WTC11 (cell line): ENCODE measurements around the gene GADL1. TPM values are rescaled to one million over a fixed set of nuclear protein-coding genes. Genes with fewer than 3 reads are reported as not detected.
A peak's percentile ranks its signal among the peaks of the same experiment; 100 is the strongest.

ENCODE experiments used
- ATAC-seq: fragments of 200-7000 bp; cut with Tn5 transposase; 2 replicates; pipeline ENCODE4 v1.10.0; 2021; ENCODE audit warnings: mild to moderate bottlenecking, moderate library complexity
- CTCF ChIA-PET: fragments of 300-600 bp; sonication (Branson Sonifier 250); formaldehyde crosslinking; loops from one replicate; lab custom pipeline; 2021; ENCODE audit warnings: antibody characterized with exemption; lab: Charles Lee
- POLR2A ChIA-PET: fragments of 350-600 bp; sonication (Branson Sonifier 250); formaldehyde crosslinking; loops from one replicate; lab custom pipeline; 2021; ENCODE audit warnings: antibody characterized with exemption; lab: Charles Lee
- DNase-seq: peaks from one replicate; pipeline ENCODE4 v3.0.0; 2021; ENCODE audit warnings: low spot score
- H3K27ac Mint-ChIP-seq: 2 replicates; pipeline ENCODE4 v1.8.0; 2021; ENCODE audit warnings: mixed read lengths
- H3K27me3 Mint-ChIP-seq: 2 replicates; pipeline ENCODE4 v1.8.0; 2021; ENCODE audit warnings: low read depth, mild to moderate bottlenecking, moderate library complexity, mixed read lengths
- H3K36me3 Mint-ChIP-seq: 2 replicates; pipeline ENCODE4 v1.8.0; 2021; ENCODE audit warnings: mixed read lengths
- H3K4me1 Mint-ChIP-seq: 2 replicates; pipeline ENCODE4 v1.8.0; 2022; ENCODE audit warnings: mixed read lengths
- H3K4me3 Mint-ChIP-seq: 2 replicates; pipeline ENCODE4 v1.8.0; 2021; ENCODE audit warnings: mild to moderate bottlenecking, moderate library complexity, mixed read lengths
- H3K9me3 Mint-ChIP-seq: 2 replicates; pipeline ENCODE4 v1.8.0; 2021; ENCODE audit warnings: mixed read lengths
- ATF1 ChIP-seq: sonication (generic); formaldehyde crosslinking; IDR thresholded peaks from 2 replicates; pipeline ENCODE4 v1.8.1; 2023; ENCODE audit warnings: mild to moderate bottlenecking, moderate library complexity, missing genetic modification reagents
- ATF2 ChIP-seq: sonication (generic); formaldehyde crosslinking; IDR thresholded peaks from 2 replicates; pipeline ENCODE4 v1.8.1; 2022; ENCODE audit warnings: low read depth, missing genetic modification reagents, borderline replicate concordance
- E2F1 ChIP-seq: sonication (generic); formaldehyde crosslinking; IDR thresholded peaks from 2 replicates; pipeline ENCODE4 v1.8.0; 2022; ENCODE audit warnings: mild to moderate bottlenecking, missing genetic modification reagents
- ELF4 ChIP-seq: sonication (generic); formaldehyde crosslinking; IDR thresholded peaks from 2 replicates; pipeline ENCODE4 v1.8.1; 2022; ENCODE audit warnings: low read depth, mild to moderate bottlenecking, moderate library complexity, missing genetic modification reagents
- EMX1 ChIP-seq: fragments of 250-450 bp; sonication (Bioruptor Pico); IDR thresholded peaks from 2 replicates; pipeline ENCODE4 v1.8.0; 2021; ENCODE audit warnings: mild to moderate bottlenecking
- ETV6 ChIP-seq: sonication (generic); formaldehyde crosslinking; IDR thresholded peaks from 2 replicates; pipeline ENCODE4 v1.8.1; 2022; ENCODE audit warnings: mild to moderate bottlenecking, missing genetic modification reagents
- FOXJ3 ChIP-seq: sonication (generic); formaldehyde crosslinking; IDR thresholded peaks from 2 replicates; pipeline ENCODE4 v1.9.0; 2021; ENCODE audit warnings: missing genetic modification reagents, mild to moderate bottlenecking, borderline replicate concordance
- HMGA2 ChIP-seq: fragments of 250-450 bp; sonication (Bioruptor Pico); IDR thresholded peaks from 2 replicates; pipeline ENCODE4 v1.4.0; 2021; ENCODE audit warnings: mild to moderate bottlenecking, moderate library complexity
- IRF1 ChIP-seq: sonication (generic); formaldehyde crosslinking; IDR thresholded peaks from 2 replicates; pipeline ENCODE4 v1.8.0; 2023; ENCODE audit warnings: missing genetic modification reagents
- NFYB ChIP-seq: sonication (generic); formaldehyde crosslinking; conservative IDR thresholded peaks from 2 replicates; pipeline ENCODE4 v1.8.0; 2022; ENCODE audit warnings: low read depth, missing genetic modification reagents
- NR2C2 ChIP-seq: sonication (generic); formaldehyde crosslinking; IDR thresholded peaks from 2 replicates; pipeline ENCODE4 v1.8.0; 2022; ENCODE audit warnings: mild to moderate bottlenecking, missing genetic modification reagents
- NR3C1 ChIP-seq: sonication (generic); formaldehyde crosslinking; conservative IDR thresholded peaks from 2 replicates; pipeline ENCODE4 v1.8.1; 2023; ENCODE audit warnings: low read depth, mild to moderate bottlenecking, missing genetic modification reagents
- OVOL2 ChIP-seq: fragments of 250-450 bp; sonication (Bioruptor Pico); IDR thresholded peaks from 2 replicates; pipeline ENCODE4 v1.9.0; 2021; ENCODE audit warnings: mild to moderate bottlenecking, borderline replicate concordance
- RELA ChIP-seq: sonication (generic); formaldehyde crosslinking; IDR thresholded peaks from 2 replicates; pipeline ENCODE4 v1.8.1; 2022; ENCODE audit warnings: missing genetic modification reagents, mild to moderate bottlenecking, borderline replicate concordance
- SP1 ChIP-seq: sonication (generic); formaldehyde crosslinking; conservative IDR thresholded peaks from 2 replicates; pipeline ENCODE4 v1.8.1; 2022; ENCODE audit warnings: missing genetic modification reagents
- TEAD1 ChIP-seq: sonication (generic); formaldehyde crosslinking; IDR thresholded peaks from 2 replicates; pipeline ENCODE4 v1.8.0; 2022; ENCODE audit warnings: mild to moderate bottlenecking, missing genetic modification reagents
- TEAD4 ChIP-seq: sonication (generic); formaldehyde crosslinking; IDR thresholded peaks from 2 replicates; pipeline ENCODE4 v1.8.0; 2022; ENCODE audit warnings: mild to moderate bottlenecking, missing genetic modification reagents
- ZBTB21 ChIP-seq: sonication (generic); formaldehyde crosslinking; IDR thresholded peaks from 2 replicates; pipeline ENCODE4 v1.8.1; 2023; ENCODE audit warnings: mild to moderate bottlenecking, missing genetic modification reagents, borderline replicate concordance
- ZNF121 ChIP-seq: sonication (generic); formaldehyde crosslinking; IDR thresholded peaks from 2 replicates; pipeline ENCODE4 v1.8.0; 2023; ENCODE audit warnings: missing genetic modification reagents
- ZNF138 ChIP-seq: sonication (generic); formaldehyde crosslinking; conservative IDR thresholded peaks from 2 replicates; pipeline ENCODE4 v1.8.1; 2022; ENCODE audit warnings: mild to moderate bottlenecking, moderate library complexity, missing genetic modification reagents
- ZNF219 ChIP-seq: sonication (generic); formaldehyde crosslinking; IDR thresholded peaks from 2 replicates; pipeline ENCODE4 v1.8.0; 2023; ENCODE audit warnings: missing genetic modification reagents, mild to moderate bottlenecking, borderline replicate concordance
- total RNA-seq: library from RNA; stranded (reverse); gene quantifications from 3 replicates; pipeline ENCODE4 v1.2.3, GENCODE V29; 2021
- TF ChIP-seq, protein P1 (sequence below): fragments of 250-450 bp; sonication (Bioruptor Pico); IDR thresholded peaks from 2 replicates; pipeline ENCODE4 v1.9.0; 2021; ENCODE audit warnings: moderate library complexity, mild to moderate bottlenecking, inconsistent platforms, borderline replicate concordance
- TF ChIP-seq, protein P2 (sequence below): sonication (generic); formaldehyde crosslinking; IDR thresholded peaks from 2 replicates; pipeline ENCODE4 v1.8.0; 2022; ENCODE audit warnings: mild to moderate bottlenecking, missing genetic modification reagents
- TF ChIP-seq, protein P3 (sequence below): sonication (generic); formaldehyde crosslinking; IDR thresholded peaks from 2 replicates; pipeline ENCODE4 v1.8.1; 2022; ENCODE audit warnings: mild to moderate bottlenecking, moderate library complexity, missing genetic modification reagents

The GADL1 gene
- total RNA-seq, 1 experiment from 2014 or later: 0.15 TPM

GRCh38 chr3:30688776-30689641, 205.5 kb downstream of the GADL1 start:
- H3K4me1 Mint-ChIP-seq: peaks cover 40% of the 10 kb centered on the region
- no peak for TF ChIP-seq IRF1 (CRISPR knock-in tag)
- TF ChIP-seq, protein P1, sequence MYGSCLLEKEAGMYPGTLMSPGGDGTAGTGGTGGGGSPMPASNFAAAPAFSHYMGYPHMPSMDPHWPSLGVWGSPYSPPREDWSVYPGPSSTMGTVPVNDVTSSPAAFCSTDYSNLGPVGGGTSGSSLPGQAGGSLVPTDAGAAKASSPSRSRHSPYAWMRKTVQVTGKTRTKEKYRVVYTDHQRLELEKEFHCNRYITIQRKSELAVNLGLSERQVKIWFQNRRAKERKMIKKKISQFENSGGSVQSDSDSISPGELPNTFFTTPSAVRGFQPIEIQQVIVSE: no peak
- no peak for TF ChIP-seq EMX1
- no peak for TF ChIP-seq ATF1 (CRISPR knock-in tag)
- no peak for TF ChIP-seq SP1 (CRISPR knock-in tag)
- TF ChIP-seq ETV6 (CRISPR knock-in tag): no peak
- no peak for TF ChIP-seq TEAD1 (CRISPR knock-in tag)
- no peak for TF ChIP-seq E2F1 (CRISPR knock-in tag)
- no peak for TF ChIP-seq HMGA2 (CRISPR knock-in tag)
- TF ChIP-seq NR3C1: no peak
- no peak for TF ChIP-seq ATF2
- TF ChIP-seq NFYB (CRISPR knock-in tag): no peak
- TF ChIP-seq, protein P2, sequence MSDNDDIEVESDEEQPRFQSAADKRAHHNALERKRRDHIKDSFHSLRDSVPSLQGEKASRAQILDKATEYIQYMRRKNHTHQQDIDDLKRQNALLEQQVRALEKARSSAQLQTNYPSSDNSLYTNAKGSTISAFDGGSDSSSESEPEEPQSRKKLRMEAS (CRISPR knock-in tag): no peak
- TF ChIP-seq FOXJ3 (CRISPR knock-in tag): no peak
- TF ChIP-seq, protein P3, sequence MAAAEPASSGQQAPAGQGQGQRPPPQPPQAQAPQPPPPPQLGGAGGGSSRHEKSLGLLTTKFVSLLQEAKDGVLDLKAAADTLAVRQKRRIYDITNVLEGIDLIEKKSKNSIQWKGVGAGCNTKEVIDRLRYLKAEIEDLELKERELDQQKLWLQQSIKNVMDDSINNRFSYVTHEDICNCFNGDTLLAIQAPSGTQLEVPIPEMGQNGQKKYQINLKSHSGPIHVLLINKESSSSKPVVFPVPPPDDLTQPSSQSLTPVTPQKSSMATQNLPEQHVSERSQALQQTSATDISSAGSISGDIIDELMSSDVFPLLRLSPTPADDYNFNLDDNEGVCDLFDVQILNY: no peak
- no peak for TF ChIP-seq ELF4 (CRISPR knock-in tag)
- no peak for TF ChIP-seq TEAD4 (CRISPR knock-in tag)
- no peak for TF ChIP-seq OVOL2 (CRISPR knock-in tag)
- TF ChIP-seq ZBTB21 (CRISPR knock-in tag): no peak
- TF ChIP-seq ZNF219 (CRISPR knock-in tag): no peak
- CTCF ChIA-PET: no interaction called here
- no peak for ATAC-seq
- H3K9me3 Mint-ChIP-seq: no peaks in the 10 kb centered on the region
- POLR2A ChIA-PET: no interaction called here
- peaks cover 48% of the 10 kb centered on the region for H3K36me3 Mint-ChIP-seq
- no peaks in the 10 kb centered on the region for H3K27me3 Mint-ChIP-seq
- H3K27ac Mint-ChIP-seq: peak overlapping the region; percentile 68; the same call in 1 of the 2 replicates
- DNase-seq: no peak
- H3K4me3 Mint-ChIP-seq: no peak overlapping the region

DNA sequence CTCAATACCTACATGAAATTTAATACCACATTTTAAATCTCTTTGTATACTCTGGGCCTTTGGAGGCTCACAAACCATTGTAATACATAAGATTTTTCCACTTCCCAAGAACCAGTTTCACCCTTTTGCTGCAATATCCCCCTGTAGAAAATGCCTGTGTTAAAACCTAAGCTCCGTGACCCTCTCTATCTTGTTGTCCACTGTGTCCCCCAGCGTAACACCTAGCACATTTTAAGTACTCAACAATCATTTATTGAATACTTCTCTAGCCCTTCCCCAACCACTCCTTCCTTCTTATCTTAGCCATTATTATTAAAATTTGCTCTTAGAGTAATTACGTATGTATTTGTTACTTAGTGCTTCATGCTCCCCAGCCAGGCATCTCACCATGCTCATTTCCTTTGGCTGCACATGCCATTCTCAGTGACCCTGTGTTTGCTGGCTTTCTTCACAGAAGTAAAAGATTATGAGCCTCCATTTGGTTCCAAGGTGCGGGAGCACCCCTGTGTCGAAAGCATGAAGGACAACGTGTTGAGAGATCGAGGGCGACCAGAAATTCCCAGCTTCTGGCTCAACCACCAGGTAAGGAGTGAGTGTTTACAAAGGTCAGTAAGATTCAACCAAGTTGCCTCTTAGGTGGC, 206.4 kb downstream of the GADL1 start:
- CTCF ChIA-PET: no interaction called here
- no peaks in the 10 kb centered on the region for H3K9me3 Mint-ChIP-seq

More for the DNA sequence above, 206.4 kb downstream of the GADL1 start:
- POLR2A ChIA-PET: no interaction called here
- TF ChIP-seq ZNF121 (CRISPR knock-in tag) (no peak), ZNF138 (CRISPR knock-in tag) (no peak), RELA (CRISPR knock-in tag) (no peak), TEAD1 (CRISPR knock-in tag) (no peak), NR2C2 (no peak), OVOL2 (CRISPR knock-in tag) (no peak), ELF4 (CRISPR knock-in tag) (no peak), E2F1 (CRISPR knock-in tag) (no peak)
- TF ChIP-seq, protein P1: no peak
- Mint-ChIP-seq H3K4me1 (peaks cover 33% of the 10 kb centered on the region), H3K27ac (peak overlapping the region; percentile 73; the same call in 1 of the 2 replicates), H3K4me3 (no peak overlapping the region), H3K36me3 (peaks cover 52% of the 10 kb centered on the region), H3K27me3 (no peaks in the 10 kb centered on the region)
- ATAC-seq (no peak), DNase-seq (no peak)
